Measurements from ENCODE around the gene MFAP1. TPM values are rescaled to one million over a fixed set of nuclear protein-coding genes. Genes with fewer than 3 reads are reported as not detected.

The MFAP1 gene
- total and polyA plus RNA-seq, 2 experiments from 2014 or later: 24.5 to 34.9 TPM

DNA sequence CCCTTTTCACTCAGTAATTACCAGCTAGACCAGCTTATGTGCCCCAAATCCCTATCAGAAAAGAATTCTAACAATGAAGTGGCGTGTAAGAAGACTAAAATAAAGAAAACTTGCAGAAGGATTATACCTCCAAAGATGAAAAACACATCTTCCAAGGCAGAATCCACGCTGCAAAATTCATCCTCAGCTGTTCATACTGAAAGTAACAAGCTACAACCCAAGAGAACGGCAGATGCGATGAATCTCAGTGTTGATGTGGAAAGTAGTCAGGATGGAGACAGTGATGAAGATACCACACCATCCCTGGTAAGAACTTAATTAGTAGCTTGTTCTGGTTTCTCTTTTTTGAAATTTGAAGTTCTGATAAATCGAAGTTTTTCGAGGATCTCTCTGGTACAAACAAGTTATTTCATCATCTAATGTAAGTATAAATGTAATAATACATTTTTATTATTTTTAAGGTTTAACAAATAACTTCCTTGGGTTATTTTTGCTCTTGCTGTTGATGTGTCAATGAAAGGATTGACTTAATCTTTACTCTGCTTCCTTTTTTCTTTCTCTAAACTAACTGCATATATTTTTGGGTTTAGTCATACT, 3.7 kb upstream of the MFAP1 start:
- peaks cover 15% of the 10 kb centered on the region for H3K27me3 ChIP-seq (ENCODE audit: insufficient read depth)
- Mint-ChIP-seq H3K4me3 (peak overlapping the region; percentile 83), H3K4me1 (peaks cover 4% of the 10 kb centered on the region; the same call in 1 of the 3 replicates), H3K27ac (no peak overlapping the region), H3K27me3 (ENCODE audit: insufficient read depth, low read depth, poor library complexity) (peaks cover 27% of the 10 kb centered on the region), H3K9me3 (peaks cover 23% of the 10 kb centered on the region), H3K36me3 (ENCODE audit: low read depth) (peaks cover 26% of the 10 kb centered on the region)
- H3K4me1 ChIP-seq (ENCODE audit: insufficient read depth): no peaks in the 10 kb centered on the region
- H3K79me2 ChIP-seq (replicated peaks; ENCODE audit: insufficient read depth): peaks cover 11% of the 10 kb centered on the region
- peak overlapping the region; percentile 41; the same call in 1 of the 2 replicates for H3K4me2 ChIP-seq
- DNase-seq (ENCODE audit: low spot score) (no peak), ATAC-seq (no peak)
- H3K27ac ChIP-seq (ENCODE audit: low read depth): peak overlapping the region; percentile 78
- H3K9me2 ChIP-seq (ENCODE audit: insufficient read depth): peaks cover 12% of the 10 kb centered on the region
- H4K20me1 ChIP-seq (replicated peaks; ENCODE audit: insufficient read depth): 0 out of 2 replicates have a peak, but pooled peaks cover 4% of the 10 kb centered on the region
- H2AFZ ChIP-seq: no peak overlapping the region
- peaks cover 4% of the 10 kb centered on the region; the same call in 1 of the 2 replicates for H3K36me3 ChIP-seq (ENCODE audit: insufficient read depth)
- TF ChIP-seq ZNF331 (CRISPR knock-in tag; IDR thresholded peaks at IDR 0.05; ENCODE audit: low read depth) (no peak), EZH2 (IDR thresholded peaks at IDR 0.05; ENCODE audit: low read depth, unreplicated experiment) (no peak), STAT1 (IDR thresholded peaks at IDR 0.05; ENCODE audit: unreplicated experiment) (no peak), CREB1 (CRISPR knock-in tag; IDR thresholded peaks at IDR 0.05; ENCODE audit: low read depth) (no peak), POLR2AphosphoS5 (IDR thresholded peaks at IDR 0.05; ENCODE audit: low read depth) (no peak), JUNB (IDR thresholded peaks at IDR 0.05; ENCODE audit: unreplicated experiment) (no peak), ZNF114 (CRISPR knock-in tag; IDR thresholded peaks at IDR 0.05) (no peak)
- TF ChIP-seq, protein P1, sequence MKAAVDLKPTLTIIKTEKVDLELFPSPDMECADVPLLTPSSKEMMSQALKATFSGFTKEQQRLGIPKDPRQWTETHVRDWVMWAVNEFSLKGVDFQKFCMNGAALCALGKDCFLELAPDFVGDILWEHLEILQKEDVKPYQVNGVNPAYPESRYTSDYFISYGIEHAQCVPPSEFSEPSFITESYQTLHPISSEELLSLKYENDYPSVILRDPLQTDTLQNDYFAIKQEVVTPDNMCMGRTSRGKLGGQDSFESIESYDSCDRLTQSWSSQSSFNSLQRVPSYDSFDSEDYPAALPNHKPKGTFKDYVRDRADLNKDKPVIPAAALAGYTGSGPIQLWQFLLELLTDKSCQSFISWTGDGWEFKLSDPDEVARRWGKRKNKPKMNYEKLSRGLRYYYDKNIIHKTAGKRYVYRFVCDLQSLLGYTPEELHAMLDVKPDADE (IDR thresholded peaks at IDR 0.05): no peak
- TF ChIP-seq, protein P2, sequence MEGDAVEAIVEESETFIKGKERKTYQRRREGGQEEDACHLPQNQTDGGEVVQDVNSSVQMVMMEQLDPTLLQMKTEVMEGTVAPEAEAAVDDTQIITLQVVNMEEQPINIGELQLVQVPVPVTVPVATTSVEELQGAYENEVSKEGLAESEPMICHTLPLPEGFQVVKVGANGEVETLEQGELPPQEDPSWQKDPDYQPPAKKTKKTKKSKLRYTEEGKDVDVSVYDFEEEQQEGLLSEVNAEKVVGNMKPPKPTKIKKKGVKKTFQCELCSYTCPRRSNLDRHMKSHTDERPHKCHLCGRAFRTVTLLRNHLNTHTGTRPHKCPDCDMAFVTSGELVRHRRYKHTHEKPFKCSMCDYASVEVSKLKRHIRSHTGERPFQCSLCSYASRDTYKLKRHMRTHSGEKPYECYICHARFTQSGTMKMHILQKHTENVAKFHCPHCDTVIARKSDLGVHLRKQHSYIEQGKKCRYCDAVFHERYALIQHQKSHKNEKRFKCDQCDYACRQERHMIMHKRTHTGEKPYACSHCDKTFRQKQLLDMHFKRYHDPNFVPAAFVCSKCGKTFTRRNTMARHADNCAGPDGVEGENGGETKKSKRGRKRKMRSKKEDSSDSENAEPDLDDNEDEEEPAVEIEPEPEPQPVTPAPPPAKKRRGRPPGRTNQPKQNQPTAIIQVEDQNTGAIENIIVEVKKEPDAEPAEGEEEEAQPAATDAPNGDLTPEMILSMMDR (conservative IDR thresholded peaks at IDR 0.05; ENCODE audit: low read depth in 2 of 2): no peak
- H3F3A ChIP-seq (replicated peaks; ENCODE audit: low read depth): peaks cover 14% of the 10 kb centered on the region
- H3K4me3 ChIP-seq: peak overlapping the region; percentile 69; the same call in 1 of the 2 replicates

DNA sequence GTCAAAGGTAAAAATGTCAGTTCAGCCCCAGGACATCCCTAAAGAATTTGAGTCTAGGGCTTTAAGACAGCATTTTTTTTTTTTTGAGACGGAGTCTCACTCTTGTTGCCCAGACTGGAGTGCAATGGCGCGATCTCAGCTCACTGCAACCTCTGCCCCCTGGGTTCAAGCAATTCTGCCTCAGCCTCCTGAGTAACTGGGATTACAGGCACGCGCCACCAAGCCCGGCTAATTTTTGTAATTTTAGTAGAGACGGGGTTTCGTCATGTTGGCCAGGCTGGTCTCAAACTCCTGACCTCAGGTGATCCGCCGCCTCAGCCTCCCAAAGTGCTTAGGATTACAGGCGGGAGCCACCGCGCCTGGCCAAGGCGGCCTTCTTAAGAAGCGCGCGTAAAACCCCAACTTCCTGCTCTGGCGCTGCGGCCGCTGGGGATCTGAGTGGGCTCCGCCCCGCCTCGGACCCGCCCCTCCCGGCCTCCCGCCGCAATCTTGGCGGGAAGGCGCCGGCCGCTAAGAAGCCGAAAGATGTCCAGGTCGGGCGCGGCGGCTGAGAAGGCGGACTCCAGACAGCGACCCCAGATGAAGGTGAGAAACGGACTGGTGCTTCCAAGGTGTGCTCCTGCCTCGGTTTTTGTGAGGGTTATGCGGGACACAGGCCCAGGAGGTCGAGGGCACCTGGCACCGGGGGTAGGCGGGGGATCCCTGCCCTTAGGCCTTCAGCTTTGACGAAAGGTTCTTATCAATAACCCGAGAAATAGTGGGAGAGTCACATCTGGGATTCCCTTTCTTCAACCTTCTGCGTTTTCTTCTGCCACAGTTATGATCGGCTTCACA, 2.2 kb upstream of the MFAP1 start, which contains the start of gene WDR76:
Gene WDR76 (plus strand): TSS at position 495 of the 834 bp plus-strand sequence. CDS start 31 bp downstream, at position 526.
- Mint-ChIP-seq H3K9me3 (peaks cover 23% of the 10 kb centered on the region), H3K4me1 (peaks cover 4% of the 10 kb centered on the region; the same call in 1 of the 3 replicates), H3K27me3 (ENCODE audit: insufficient read depth, low read depth, poor library complexity) (peaks cover 27% of the 10 kb centered on the region), H3K36me3 (ENCODE audit: low read depth) (peaks cover 28% of the 10 kb centered on the region), H3K27ac (no peak within 1 kb of the TSS), H3K4me3 (peak within 1 kb of the TSS; percentile 83)
- peak; percentile 97 for DNase-seq (ENCODE audit: low spot score)
- Histone ChIP-seq H3K4me2 (peak within 1 kb of the TSS; percentile 89), H3K4me3 (peak within 1 kb of the TSS; percentile 69), H3K27me3 (ENCODE audit: insufficient read depth) (peaks cover 15% of the 10 kb centered on the region), H3F3A (replicated peaks; ENCODE audit: low read depth) (peaks cover 14% of the 10 kb centered on the region), H3K79me2 (replicated peaks; ENCODE audit: insufficient read depth) (peaks cover 25% of the 10 kb centered on the region), H3K9me2 (ENCODE audit: insufficient read depth) (peaks cover 12% of the 10 kb centered on the region), H3K4me1 (ENCODE audit: insufficient read depth) (no peaks in the 10 kb centered on the region), H3K36me3 (ENCODE audit: insufficient read depth) (no peaks in the 10 kb centered on the region; the same call in 1 of the 2 replicates), H4K20me1 (replicated peaks; ENCODE audit: insufficient read depth) (peaks cover 7% of the 10 kb centered on the region; the same call in 1 of the 2 replicates), H2AFZ (peak within 1 kb of the TSS; percentile 99), H3K27ac (ENCODE audit: low read depth) (peak within 1 kb of the TSS; percentile 78; the same call in 1 of the 2 replicates)
- TF ChIP-seq, protein P2 (conservative IDR thresholded peaks at IDR 0.05; ENCODE audit: low read depth in 2 of 2): 0 out of 4 replicates have a peak, but pooled peaks of 1 of the 2 experiments have one; percentile 1
- TF ChIP-seq JUNB (IDR thresholded peaks at IDR 0.05; ENCODE audit: unreplicated experiment) (no peak), POLR2AphosphoS5 (IDR thresholded peaks at IDR 0.05; ENCODE audit: low read depth) (peak; percentile 64), EZH2phosphoT487 (IDR thresholded peaks at IDR 0.05; ENCODE audit: unreplicated experiment) (no peak), ZNF114 (CRISPR knock-in tag; IDR thresholded peaks at IDR 0.05) (0 out of 2 replicates have a peak, but pooled peaks have one; percentile 59)
- TF ChIP-seq, protein P3, sequence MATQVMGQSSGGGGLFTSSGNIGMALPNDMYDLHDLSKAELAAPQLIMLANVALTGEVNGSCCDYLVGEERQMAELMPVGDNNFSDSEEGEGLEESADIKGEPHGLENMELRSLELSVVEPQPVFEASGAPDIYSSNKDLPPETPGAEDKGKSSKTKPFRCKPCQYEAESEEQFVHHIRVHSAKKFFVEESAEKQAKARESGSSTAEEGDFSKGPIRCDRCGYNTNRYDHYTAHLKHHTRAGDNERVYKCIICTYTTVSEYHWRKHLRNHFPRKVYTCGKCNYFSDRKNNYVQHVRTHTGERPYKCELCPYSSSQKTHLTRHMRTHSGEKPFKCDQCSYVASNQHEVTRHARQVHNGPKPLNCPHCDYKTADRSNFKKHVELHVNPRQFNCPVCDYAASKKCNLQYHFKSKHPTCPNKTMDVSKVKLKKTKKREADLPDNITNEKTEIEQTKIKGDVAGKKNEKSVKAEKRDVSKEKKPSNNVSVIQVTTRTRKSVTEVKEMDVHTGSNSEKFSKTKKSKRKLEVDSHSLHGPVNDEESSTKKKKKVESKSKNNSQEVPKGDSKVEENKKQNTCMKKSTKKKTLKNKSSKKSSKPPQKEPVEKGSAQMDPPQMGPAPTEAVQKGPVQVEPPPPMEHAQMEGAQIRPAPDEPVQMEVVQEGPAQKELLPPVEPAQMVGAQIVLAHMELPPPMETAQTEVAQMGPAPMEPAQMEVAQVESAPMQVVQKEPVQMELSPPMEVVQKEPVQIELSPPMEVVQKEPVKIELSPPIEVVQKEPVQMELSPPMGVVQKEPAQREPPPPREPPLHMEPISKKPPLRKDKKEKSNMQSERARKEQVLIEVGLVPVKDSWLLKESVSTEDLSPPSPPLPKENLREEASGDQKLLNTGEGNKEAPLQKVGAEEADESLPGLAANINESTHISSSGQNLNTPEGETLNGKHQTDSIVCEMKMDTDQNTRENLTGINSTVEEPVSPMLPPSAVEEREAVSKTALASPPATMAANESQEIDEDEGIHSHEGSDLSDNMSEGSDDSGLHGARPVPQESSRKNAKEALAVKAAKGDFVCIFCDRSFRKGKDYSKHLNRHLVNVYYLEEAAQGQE (IDR thresholded peaks at IDR 0.05; ENCODE audit: unreplicated experiment): no peak
- ATAC-seq: peak; percentile 84
